HepG2 (cell line): Measurements from ENCODE around the gene ZNF433. TPM values are rescaled to one million over a fixed set of nuclear protein-coding genes. Genes with fewer than 3 reads are reported as not detected.

Experiments used
- ADNP ChIP-seq: sonication (generic); formaldehyde crosslinking; IDR thresholded peaks from 2 replicates; pipeline ENCODE4 v1.4.0; 2020; ENCODE audit warnings: missing genetic modification reagents
- AGO2 ChIP-seq: fragments of 200-400 bp; formaldehyde crosslinking; optimal IDR thresholded peaks from 2 replicates; pipeline ENCODE3; 2017; ENCODE audit warnings: mild to moderate bottlenecking, low read depth, low read length, moderate library complexity
- ATF2 ChIP-seq: sonication (generic); formaldehyde crosslinking; IDR thresholded peaks from 2 replicates; pipeline ENCODE4 v1.4.0; 2020; ENCODE audit warnings: missing genetic modification reagents
- ERF ChIP-seq: IDR thresholded peaks from 2 replicates; pipeline ENCODE4 v1.6.1; 2018; ENCODE audit warnings: missing biosample characterization, missing genetic modification reagents
- GLI4 ChIP-seq: sonication (generic); formaldehyde crosslinking; IDR thresholded peaks from 2 replicates; pipeline ENCODE4 v1.5.1; 2020; ENCODE audit warnings: missing genetic modification reagents, mild to moderate bottlenecking, moderate library complexity, borderline replicate concordance
- HDAC1 ChIP-seq: sonication (generic); formaldehyde crosslinking; IDR thresholded peaks from 2 replicates; pipeline ENCODE4 v1.5.1; 2020; ENCODE audit warnings: mild to moderate bottlenecking, missing genetic modification reagents
- HMG20B ChIP-seq: conservative IDR thresholded peaks from 2 replicates; pipeline ENCODE4 v1.6.1; 2016; ENCODE audit warnings: missing genetic modification reagents, missing compliant biosample characterization
- MAFF ChIP-seq: IDR thresholded peaks from 2 replicates; pipeline ENCODE4 v1.6.1; 2011; ENCODE audit warnings: low read depth, low read length, improper control_type of control experiment
- MBD4 ChIP-seq: IDR thresholded peaks from 2 replicates; pipeline ENCODE4 v1.6.1; 2012; ENCODE audit warnings: low read length, inconsistent platforms, borderline replicate concordance
- TERF1 ChIP-seq: sonication (generic); formaldehyde crosslinking; IDR thresholded peaks from 2 replicates; pipeline ENCODE4 v1.8.0; 2022; ENCODE audit warnings: mild to moderate bottlenecking, missing genetic modification reagents, moderate library complexity
- ZC3H4 ChIP-seq: sonication (generic); formaldehyde crosslinking; IDR thresholded peaks from 2 replicates; pipeline ENCODE4 v1.4.0; 2020; ENCODE audit warnings: missing genetic modification reagents, borderline replicate concordance
- ZMYM3 ChIP-seq: sonication (generic); formaldehyde crosslinking; IDR thresholded peaks from 2 replicates; pipeline ENCODE4 v1.5.1; 2020; ENCODE audit warnings: mild to moderate bottlenecking, missing genetic modification reagents
- ZNF280D ChIP-seq: sonication (generic); formaldehyde crosslinking; IDR thresholded peaks from 2 replicates; pipeline ENCODE4 v1.5.1; 2020; ENCODE audit warnings: mild to moderate bottlenecking, missing genetic modification reagents
- ZNF367 ChIP-seq: sonication (generic); formaldehyde crosslinking; IDR thresholded peaks from 2 replicates; pipeline ENCODE4 v1.4.0; 2020; ENCODE audit warnings: missing genetic modification reagents, borderline replicate concordance
- ZNF550 ChIP-seq: sonication (generic); formaldehyde crosslinking; IDR thresholded peaks from 2 replicates; pipeline ENCODE4 v1.4.0; 2020; ENCODE audit warnings: mild to moderate bottlenecking, missing genetic modification reagents, borderline replicate concordance
- ZNF646 ChIP-seq: sonication (generic); formaldehyde crosslinking; IDR thresholded peaks from 2 replicates; pipeline ENCODE4 v1.9.0; 2021; ENCODE audit warnings: mild to moderate bottlenecking, missing genetic modification reagents
- ZNF703 ChIP-seq: sonication (generic); formaldehyde crosslinking; IDR thresholded peaks from 2 replicates; pipeline ENCODE4 v1.5.1; 2020; ENCODE audit warnings: missing genetic modification reagents, mild to moderate bottlenecking, moderate library complexity, borderline replicate concordance
- polyA plus RNA-seq, 8 experiments: library from polyadenylated mRNA; depleted of rRNA in 3 of 8; stranded (reverse) in 7 of 8; unstranded in 1 of 8; fragments of >200 nt; fragmentation: Illumina TruSeq in 4 of 8; extraction: Trizol in 4 of 8; gene quantifications; 2 replicates each; pipeline versions ENCODE4 v1.2.1 to v1.2.3, GENCODE V29; 2011 to 2016; ENCODE audit warnings: low read depth in 4 of 8, missing spikeins in 1 of 8, mixed read lengths in 1 of 8; ENCODE audit not compliant: insufficient read depth in 1 of 8
- total RNA-seq, 5 experiments: library from RNA; depleted of rRNA; stranded (reverse); fragments of >200 nt; fragmentation: Illumina TruSeq; extraction: Trizol; gene quantifications; 2 replicates each; pipeline ENCODE4 v1.2.3, GENCODE V29; 2016; ENCODE audit warnings: low read depth in 1 of 5

Gene ZNF433
- total and polyA plus RNA-seq, 2 of the 13 experiments (the other 11 are each of a cell fraction or from before 2014, with no cell fraction given): 1.8 to 4.9 TPM

- TF ChIP-seq ZNF646 (CRISPR knock-in tag) (peak; percentile 55; the same call in 1 of the 2 replicates), HDAC1 (CRISPR knock-in tag) (peak; percentile 77), ZMYM3 (CRISPR knock-in tag) (peak; percentile 76), ZNF367 (CRISPR knock-in tag) (no peak), ZNF550 (CRISPR knock-in tag) (no peak), GLI4 (CRISPR knock-in tag) (no peak), ZNF703 (CRISPR knock-in tag) (no peak), ERF (CRISPR knock-in tag) (peak; percentile 88), ATF2 (CRISPR knock-in tag) (peak; percentile 77; the same call in 1 of the 2 replicates), ZC3H4 (no peak), AGO2 (peak; percentile 56), ADNP (0 out of 2 replicates have a peak, but pooled peaks have one; percentile 15), ZNF280D (CRISPR knock-in tag) (peak; percentile 78; the same call in 1 of the 2 replicates), TERF1 (CRISPR knock-in tag) (no peak), MBD4 (no peak), HMG20B (CRISPR knock-in tag) (no peak), MAFF (no peak)
These were observed 17.2 kb upstream of the ZNF433 start, which contains the start of gene ZNF878 (continued) for GRCh38 chr19:12052497-12053169.
